RPMI7951 (cell line): ENCODE results near the gene SLC4A3. TPM values are rescaled to one million over a fixed set of nuclear protein-coding genes. Genes with fewer than 3 reads are reported as not detected.
A peak's percentile ranks its signal among the peaks of the same experiment; 100 is the strongest.
"Not testable (repeated sequence)": the region's sequence is repeated elsewhere in the genome, so short reads cannot be mapped to it uniquely, and the experiment has no call there.

Source experiments
- DNase-seq: peaks from one replicate; pipeline ENCODE4 v3.0.0-alpha.2; 2012; ENCODE audit warnings: low read depth
- total RNA-seq: library from RNA; depleted of rRNA; stranded (reverse); fragments of >200 nt; shearing (Covaris generic); gene quantifications from 2 replicates; pipeline ENCODE4 v1.2.3, GENCODE V29; 2014; rRNA removed

Gene SLC4A3
- total RNA-seq, 1 experiment from 2014 or later, result 3.0 TPM

DNA sequence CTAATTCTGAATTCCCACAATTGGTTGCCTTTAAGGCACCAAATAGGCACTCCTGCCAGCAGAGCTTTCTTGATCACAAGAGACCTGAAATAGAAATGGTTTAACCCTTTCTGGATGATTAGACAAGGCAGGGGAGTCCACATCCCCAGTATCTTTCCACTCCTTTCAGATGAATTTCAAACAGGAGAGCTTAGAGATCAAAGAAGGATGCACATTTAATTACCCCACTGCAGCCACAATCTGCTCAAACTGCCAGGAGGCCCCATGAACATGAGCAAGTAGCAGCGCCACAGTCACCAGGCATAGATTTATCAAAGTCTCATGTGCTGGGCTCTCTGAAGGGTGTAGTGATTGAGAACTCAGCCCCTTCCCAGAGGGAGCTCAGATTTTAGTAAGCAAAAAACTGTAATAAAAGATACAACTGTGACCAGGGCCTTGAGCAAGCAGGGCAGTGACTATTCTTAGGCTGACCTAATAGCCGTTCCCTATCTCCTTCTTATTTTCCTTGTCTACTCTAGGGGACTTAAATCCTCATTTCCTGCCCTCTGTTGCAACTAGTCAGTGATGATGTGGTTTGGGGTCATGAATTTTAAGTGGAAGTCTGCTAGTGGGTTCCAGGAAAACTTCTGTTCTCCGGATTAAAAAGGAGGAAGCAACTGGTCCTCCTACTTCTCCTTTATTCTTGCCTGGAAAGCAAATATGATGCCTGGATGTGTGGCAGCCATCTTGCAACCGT lies 53.7 kb downstream of the SLC4A3 start:
- DNase-seq, result peak; percentile 35

DNA sequence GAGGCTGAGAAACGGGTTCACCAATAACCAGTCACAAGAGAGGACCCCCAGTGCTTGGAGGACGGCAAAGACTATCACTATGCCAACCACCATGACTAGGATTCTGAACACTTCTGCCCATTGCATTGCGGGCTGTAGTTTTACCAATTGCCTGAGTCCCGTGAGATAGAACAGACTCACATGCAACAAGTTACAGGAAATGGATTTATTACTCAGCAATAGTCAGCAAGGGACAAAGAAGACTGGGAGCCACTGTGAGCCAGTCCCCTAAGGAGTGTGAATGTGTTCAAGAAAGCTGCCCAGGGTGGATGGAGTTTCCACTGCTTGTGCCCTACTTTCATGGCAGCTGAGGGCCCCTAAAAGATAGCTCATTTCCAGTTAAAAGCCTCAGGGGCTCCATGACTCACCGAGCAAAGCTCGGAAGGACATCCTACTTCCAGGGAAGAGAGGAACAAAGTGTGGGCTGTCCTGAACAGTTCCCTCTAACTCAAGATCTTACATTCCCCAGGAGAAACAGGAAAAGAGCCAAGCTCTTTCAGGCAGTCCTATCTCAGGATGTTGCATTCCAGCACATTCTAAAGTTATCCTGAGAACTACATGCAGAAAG lies 54.4 kb downstream of the SLC4A3 start:
- DNase-seq, result peak; percentile 93

DNA sequence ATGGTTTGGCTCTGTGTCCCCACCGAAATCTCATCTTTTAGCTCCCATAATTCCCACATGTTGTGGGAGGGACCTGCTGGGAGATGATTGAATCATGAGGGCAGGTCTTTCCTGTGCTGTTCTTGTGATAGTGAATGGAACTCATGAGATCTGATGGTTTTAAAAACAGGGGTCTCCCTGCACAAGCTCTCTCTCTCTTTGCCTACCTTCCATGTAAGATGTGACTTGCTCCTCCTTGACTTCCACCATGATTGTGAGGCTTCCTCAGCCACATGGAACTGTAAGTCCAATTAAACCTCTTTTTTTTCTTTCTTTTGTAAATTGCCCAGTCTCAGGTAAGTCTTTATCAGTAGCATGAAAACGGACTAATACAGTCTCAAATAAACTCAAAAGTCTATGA lies 56.0 kb downstream of the SLC4A3 start:
- not testable (repeated sequence) for DNase-seq

DNA sequence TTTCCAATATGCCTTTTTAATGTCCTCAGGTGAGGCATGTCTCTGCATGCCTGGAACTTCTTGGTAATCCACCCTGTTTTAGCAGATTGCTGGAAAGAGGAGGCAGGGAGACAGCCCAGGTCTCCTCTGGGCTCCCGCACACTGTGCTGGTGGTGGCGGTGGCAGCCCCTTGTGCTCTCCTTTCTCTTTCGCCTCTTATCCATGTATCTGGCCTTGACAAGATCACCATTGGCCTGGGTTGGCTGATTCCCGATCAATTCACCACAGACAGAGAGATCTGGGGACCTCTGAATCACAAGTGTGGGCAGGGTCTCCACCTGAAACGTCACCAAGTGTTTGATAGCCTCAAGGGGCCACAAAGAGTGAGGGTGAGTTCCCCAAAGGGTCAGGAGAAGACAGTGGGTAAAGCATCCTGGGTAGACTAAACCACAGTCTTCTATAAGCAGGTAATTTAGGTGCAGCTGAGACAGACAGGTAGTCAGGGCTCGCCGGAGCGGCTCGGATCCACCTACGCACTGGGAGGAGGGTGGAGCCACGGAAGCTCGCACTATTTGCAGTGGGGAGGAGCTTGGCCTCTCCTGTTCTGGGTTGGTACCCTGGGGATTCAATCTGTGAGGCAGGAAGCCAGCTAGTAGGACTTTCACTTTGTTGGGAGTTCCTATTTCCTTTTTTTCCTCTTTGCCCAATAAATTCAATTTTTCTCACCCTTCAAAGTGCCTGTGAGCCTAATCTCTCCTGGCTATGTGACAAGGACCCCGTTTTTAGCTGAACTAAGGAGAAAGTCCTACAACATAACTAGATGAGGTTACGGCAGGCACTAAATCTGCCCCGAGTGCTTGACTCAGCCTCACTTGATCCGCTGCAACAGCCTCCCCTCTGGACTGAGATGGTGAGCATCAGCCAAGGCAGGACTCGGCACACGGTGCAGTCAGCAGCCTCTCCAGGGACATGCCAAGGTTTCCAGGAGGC lies 57.6 kb downstream of the SLC4A3 start:
- DNase-seq, result peak; percentile 77

DNA sequence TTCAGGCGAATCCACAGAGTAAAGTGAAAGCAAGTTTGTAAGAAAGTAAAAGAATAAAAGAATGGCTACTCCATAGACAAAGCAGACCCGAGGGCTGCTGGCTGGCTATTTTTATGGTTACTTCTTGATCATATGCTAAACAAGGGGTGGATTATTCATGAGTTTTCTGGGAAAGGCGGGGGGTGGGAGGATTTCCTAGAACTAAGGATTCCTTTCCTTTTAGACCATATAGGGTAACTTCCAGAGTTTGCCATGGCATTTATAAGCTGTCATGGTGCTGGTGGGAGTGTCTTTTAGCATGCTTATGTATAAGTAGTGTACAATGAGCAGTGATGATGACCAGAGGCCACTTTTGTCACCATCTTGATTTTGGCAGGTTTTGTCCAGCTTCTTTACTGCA lies 59.8 kb downstream of the SLC4A3 start:
- DNase-seq, result peak; percentile 79

DNA sequence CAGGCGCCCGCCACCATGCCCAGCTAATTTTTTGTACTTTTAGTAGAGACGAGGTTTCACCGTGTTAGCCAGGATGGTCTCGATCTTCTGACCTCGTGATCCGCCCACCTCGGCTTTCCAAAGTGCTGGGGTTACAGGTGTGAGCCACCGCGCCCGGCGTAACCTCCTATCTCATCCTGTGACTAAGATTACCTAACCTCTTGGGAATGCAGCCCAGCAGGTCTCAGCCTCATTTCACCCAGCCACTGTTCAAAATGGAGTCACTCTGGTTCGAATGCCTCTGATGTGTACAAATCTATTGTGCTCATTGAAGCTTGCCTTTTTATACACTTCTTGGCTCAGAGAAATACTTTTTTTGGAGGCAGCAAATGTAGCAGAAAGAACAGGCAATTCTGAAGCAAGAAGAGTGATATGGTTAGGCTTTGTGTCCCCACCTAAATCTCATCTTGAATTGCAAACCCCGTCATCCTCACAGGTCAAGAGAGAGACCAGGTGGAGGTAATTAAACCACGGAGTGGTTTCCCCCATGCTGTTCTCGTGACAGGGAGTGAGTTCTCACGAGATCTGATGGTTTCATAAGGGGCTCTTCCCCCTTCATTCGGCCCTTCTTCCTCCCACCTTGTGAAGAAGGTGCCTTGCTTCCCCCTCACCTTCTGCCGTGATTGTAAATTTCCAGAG lies 60.6 kb downstream of the SLC4A3 start:
- no peak for DNase-seq

DNA sequence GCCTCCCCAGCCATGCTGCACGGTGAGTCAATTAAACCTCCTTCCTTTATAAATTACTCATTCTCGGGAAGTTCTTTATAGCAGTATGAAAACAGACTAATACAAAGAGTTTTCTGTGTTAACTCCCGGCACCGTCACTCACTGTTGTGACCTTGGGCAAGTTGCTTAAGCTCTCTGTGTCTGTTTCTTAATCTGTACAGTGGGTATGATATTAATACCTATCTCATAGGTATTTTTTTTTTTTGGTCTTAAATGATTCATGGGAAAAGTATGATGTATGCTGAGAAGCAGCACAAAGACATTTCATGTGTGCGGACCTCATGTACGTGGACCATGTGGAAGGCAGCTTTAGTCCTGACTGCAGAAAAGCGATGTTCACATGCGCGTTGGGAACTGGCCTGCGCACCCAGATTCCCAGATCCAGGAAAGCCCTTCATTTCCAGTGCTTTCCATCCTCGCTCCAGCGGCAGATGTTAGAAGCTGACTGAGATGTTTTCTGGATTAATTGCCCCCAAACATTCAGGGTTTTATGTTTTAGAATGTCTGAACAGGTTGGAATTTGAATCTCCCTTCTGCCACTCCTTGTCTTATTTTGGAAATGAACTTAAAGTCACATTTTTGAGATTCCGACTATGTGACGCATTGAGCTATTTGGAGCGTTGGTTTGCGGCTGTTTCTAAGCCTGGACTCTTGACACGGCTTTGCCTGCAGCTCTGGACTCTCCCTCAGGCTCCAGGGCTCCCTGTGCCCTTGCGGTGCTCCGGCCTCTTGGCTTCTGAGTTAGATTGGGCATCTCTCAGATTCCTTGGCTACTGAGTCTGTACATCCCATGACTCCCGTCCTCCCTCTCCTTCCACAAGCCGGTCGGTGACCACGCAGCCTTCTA lies 61.4 kb downstream of the SLC4A3 start:
- peak; percentile 97 for DNase-seq

DNA sequence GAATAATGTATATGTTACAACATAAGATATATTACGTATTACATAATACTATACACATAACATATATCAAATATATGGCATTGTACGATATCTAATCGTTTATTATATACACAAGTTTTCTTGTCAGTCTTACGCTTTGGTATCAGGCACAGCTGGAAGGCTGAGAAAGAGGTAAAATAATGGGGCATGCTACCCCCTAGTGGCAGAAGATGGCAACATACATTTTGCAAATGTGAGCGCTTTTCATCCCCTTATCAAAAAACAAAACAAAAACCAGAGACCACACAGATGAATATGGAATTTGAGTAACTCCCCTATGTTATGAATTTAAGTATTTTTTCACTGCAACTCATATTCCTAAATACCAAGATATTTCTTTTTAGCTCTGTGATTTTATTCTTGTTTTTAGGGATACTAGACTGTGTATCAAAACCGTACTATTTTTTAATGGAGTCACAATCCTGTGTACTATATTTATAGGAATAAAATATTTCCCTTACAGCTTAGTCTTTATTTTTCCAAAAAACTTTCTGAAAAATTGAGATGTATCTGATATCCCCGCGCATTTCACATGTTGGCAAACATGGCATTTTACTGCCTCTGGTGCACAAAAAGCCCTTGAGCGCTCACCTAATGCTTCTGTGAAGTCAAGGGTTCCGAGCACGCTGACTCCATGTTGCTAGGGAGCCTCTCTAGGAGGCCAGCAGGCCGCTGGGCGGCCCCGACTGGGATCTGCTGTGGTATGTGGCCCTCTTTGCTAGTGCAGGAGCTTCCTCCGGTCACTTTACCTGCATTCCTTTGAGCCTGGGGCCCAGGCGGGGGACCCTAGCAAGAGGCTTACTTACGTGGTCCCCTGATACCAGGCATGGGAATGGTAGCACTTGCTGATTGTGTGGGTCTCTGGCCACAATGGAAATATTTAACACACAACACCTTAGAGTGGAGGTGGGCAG lies 62.5 kb downstream of the SLC4A3 start:
- DNase-seq, result peak; percentile 69

DNA sequence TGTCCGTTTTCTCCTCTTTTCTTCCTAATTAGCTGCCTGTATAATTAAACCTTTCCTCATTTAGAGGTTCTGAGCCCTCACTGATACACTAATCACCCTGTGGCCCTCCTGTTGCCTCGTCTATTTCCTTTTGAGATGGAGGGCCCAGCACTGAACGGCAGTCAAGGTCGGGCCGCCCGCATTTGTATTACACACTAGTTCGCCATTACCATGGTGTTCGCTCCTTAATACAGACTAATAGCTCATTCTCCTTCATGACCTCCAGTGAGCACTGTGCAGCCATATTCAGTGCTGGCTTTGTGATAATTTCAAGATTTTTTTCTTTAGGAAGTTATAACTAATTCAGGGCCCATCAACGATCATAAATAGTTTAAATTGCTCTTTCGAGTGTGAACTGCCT lies 64.1 kb downstream of the SLC4A3 start:
- no peak for DNase-seq

Other genes starting within 250 kb of the SLC4A3 start
- 80.4 and 101 TPM in 2 replicates for gene DNPEP, start 239.7 kb upstream of the SLC4A3 start, total RNA-seq
- gene DES, start 209.3 kb upstream of the SLC4A3 start, total RNA-seq, result 0.20 and 0.60 TPM in 2 replicates
- 32.7 and 33.3 TPM in 2 replicates for gene SPEG, start 192.8 kb upstream of the SLC4A3 start, total RNA-seq
- 87.5 and 91.9 TPM in 2 replicates for gene GMPPA, start 128.7 kb upstream of the SLC4A3 start, total RNA-seq
- gene ASIC4, start 113.1 kb upstream of the SLC4A3 start, total RNA-seq, result 0.10 TPM in 1 of 2 replicates, not detected in the other
- gene CHPF, start 83.8 kb upstream of the SLC4A3 start, total RNA-seq, result 73.7 and 98.6 TPM in 2 replicates
- gene TMEM198, start 83.6 kb upstream of the SLC4A3 start, total RNA-seq, result 2.3 and 2.6 TPM in 2 replicates
- 41.5 and 42.8 TPM in 2 replicates for gene OBSL1, start 56.1 kb upstream of the SLC4A3 start, total RNA-seq
- gene INHA, start 55.3 kb upstream of the SLC4A3 start, total RNA-seq, result 0.10 and 0.12 TPM in 2 replicates
- gene STK11IP, start 29.8 kb upstream of the SLC4A3 start, total RNA-seq, result 16.8 and 20.7 TPM in 2 replicates